ENCODE measurements around the gene IGSF21. TPM values are rescaled to one million over a fixed set of nuclear protein-coding genes. Genes with fewer than 3 reads are reported as not detected.

Gene IGSF21
- total and polyA plus RNA-seq, 4 donors: 0.95 to 10.1 (median 3.8) TPM

- ATAC-seq (ENCODE audit: low FRiP score) (no peak), DNase-seq (no peak)
- Histone ChIP-seq H3K9me3 (ENCODE audit: control insufficient read depth, low read length) (no peaks in the 10 kb centered on the region), H3K4me3 (ENCODE audit: low read length in 2 of 2) (no peak overlapping the region), H3K27ac (ENCODE audit: low read depth in 1 of 2, low read length in 2 of 2) (no peak overlapping the region), H3K36me3 (ENCODE audit: control insufficient read depth in 1 of 2, insufficient read depth in 2 of 2, low read length in 1 of 2) (no peaks in the 10 kb centered on the region), H3K4me1 (ENCODE audit: control insufficient read depth in 1 of 2, insufficient read depth in 2 of 2, low read length in 2 of 2) (no peaks in the 10 kb centered on the region), H3K27me3 (ENCODE audit: control insufficient read depth in 1 of 2, insufficient read depth in 2 of 2, low read length in 1 of 2) (no peaks in the 10 kb centered on the region)
- WGBS, 2 donors: 68 to 71% methylated on average over 13 of the region's 13 CpGs
- intact Hi-C loops (cut with DNase I): no loop called here
Observed at GRCh38 chr1:18307329-18307898, 199.8 kb downstream of the IGSF21 start.

- DNase-seq: no peak
- 44 to 50% methylated on average over 10 of the region's 10 CpGs for WGBS, 2 donors
- H3K27me3 ChIP-seq (ENCODE audit: control insufficient read depth in 1 of 2, insufficient read depth in 2 of 2, low read length in 1 of 2): no peaks in the 10 kb centered on the region
- H3K36me3 ChIP-seq (ENCODE audit: control insufficient read depth in 1 of 2, insufficient read depth in 2 of 2, low read length in 1 of 2): no peaks in the 10 kb centered on the region
- intact Hi-C loops (cut with DNase I): no loop called here
- no peak overlapping the region for H3K4me3 ChIP-seq (ENCODE audit: low read length in 2 of 2)
- no peaks in the 10 kb centered on the region for H3K9me3 ChIP-seq (ENCODE audit: control insufficient read depth, low read length)
- ATAC-seq (ENCODE audit: low FRiP score): no peak
- H3K4me1 ChIP-seq (ENCODE audit: control insufficient read depth in 1 of 2, insufficient read depth in 2 of 2, low read length in 2 of 2): no peaks in the 10 kb centered on the region
- H3K27ac ChIP-seq (ENCODE audit: low read depth in 1 of 2, low read length in 2 of 2): no peak overlapping the region
Observed at GRCh38 chr1:18309552-18310155, 202.1 kb downstream of the IGSF21 start.

- no peak for ATAC-seq (ENCODE audit: low FRiP score)
- peaks cover 0 to 2% of the 10 kb centered on the region in 2 donors for H3K27me3 ChIP-seq (ENCODE audit: control insufficient read depth in 1 of 2, insufficient read depth in 2 of 2, low read length in 1 of 2)
- no peaks in the 10 kb centered on the region for H3K36me3 ChIP-seq (ENCODE audit: control insufficient read depth in 1 of 2, insufficient read depth in 2 of 2, low read length in 1 of 2)
- intact Hi-C loops (cut with DNase I): no loop called here
- no peak for DNase-seq
- no peak overlapping the region for H3K27ac ChIP-seq (ENCODE audit: low read depth in 1 of 2, low read length in 2 of 2)
- no peaks in the 10 kb centered on the region for H3K4me1 ChIP-seq (ENCODE audit: control insufficient read depth in 1 of 2, insufficient read depth in 2 of 2, low read length in 2 of 2)
- H3K9me3 ChIP-seq (ENCODE audit: control insufficient read depth, low read length): no peaks in the 10 kb centered on the region
- no peak overlapping the region for H3K4me3 ChIP-seq (ENCODE audit: low read length in 2 of 2)
- 83 to 84% methylated on average over 10 of the region's 10 CpGs for WGBS, 2 donors
Observed at GRCh38 chr1:18312961-18313360, 205.4 kb downstream of the IGSF21 start.

- 85 to 87% methylated on average over 2 of the region's 2 CpGs for WGBS, 2 donors
- Histone ChIP-seq H3K27me3 (ENCODE audit: control insufficient read depth in 1 of 2, insufficient read depth in 2 of 2, low read length in 1 of 2) (peaks cover 0 to 2% of the 10 kb centered on the region in 2 donors), H3K36me3 (ENCODE audit: control insufficient read depth in 1 of 2, insufficient read depth in 2 of 2, low read length in 1 of 2) (no peaks in the 10 kb centered on the region), H3K4me3 (ENCODE audit: low read length in 2 of 2) (no peak overlapping the region), H3K9me3 (ENCODE audit: control insufficient read depth, low read length) (peaks cover 1% of the 10 kb centered on the region), H3K4me1 (ENCODE audit: control insufficient read depth in 1 of 2, insufficient read depth in 2 of 2, low read length in 2 of 2) (no peaks in the 10 kb centered on the region), H3K27ac (ENCODE audit: low read depth in 1 of 2, low read length in 2 of 2) (no peak overlapping the region)
- DNase-seq: no peak
- intact Hi-C loops (cut with DNase I): no loop called here
- no peak for ATAC-seq (ENCODE audit: low FRiP score)
Observed at GRCh38 chr1:18313523-18313922, 205.9 kb downstream of the IGSF21 start.

GRCh38 chr1:18314399-18314798 is 206.8 kb downstream of the IGSF21 start:
- H3K27ac ChIP-seq (ENCODE audit: low read depth in 1 of 2, low read length in 2 of 2): no peak overlapping the region
- 72 to 74% methylated on average over 9 of the region's 9 CpGs for WGBS, 2 donors
- intact Hi-C loops (cut with DNase I): no loop called here
- ATAC-seq (ENCODE audit: low FRiP score) (no peak), DNase-seq (no peak)
- no peaks in the 10 kb centered on the region for H3K4me1 ChIP-seq (ENCODE audit: control insufficient read depth in 1 of 2, insufficient read depth in 2 of 2, low read length in 2 of 2)
- no peaks in the 10 kb centered on the region for H3K36me3 ChIP-seq (ENCODE audit: control insufficient read depth in 1 of 2, insufficient read depth in 2 of 2, low read length in 1 of 2)
- no peak overlapping the region for H3K4me3 ChIP-seq (ENCODE audit: low read length in 2 of 2)
- peaks cover 3% of the 10 kb centered on the region for H3K9me3 ChIP-seq (ENCODE audit: control insufficient read depth, low read length)
- H3K27me3 ChIP-seq (ENCODE audit: control insufficient read depth in 1 of 2, insufficient read depth in 2 of 2, low read length in 1 of 2): peaks cover 0 to 2% of the 10 kb centered on the region in 2 donors

- Histone ChIP-seq H3K36me3 (ENCODE audit: control insufficient read depth in 1 of 2, insufficient read depth in 2 of 2, low read length in 1 of 2) (no peaks in the 10 kb centered on the region), H3K27me3 (ENCODE audit: control insufficient read depth in 1 of 2, insufficient read depth in 2 of 2, low read length in 1 of 2) (peaks cover 0 to 2% of the 10 kb centered on the region in 2 donors), H3K9me3 (ENCODE audit: control insufficient read depth, low read length) (peaks cover 3% of the 10 kb centered on the region), H3K4me1 (ENCODE audit: control insufficient read depth in 1 of 2, insufficient read depth in 2 of 2, low read length in 2 of 2) (no peaks in the 10 kb centered on the region), H3K4me3 (ENCODE audit: low read length in 2 of 2) (no peak overlapping the region), H3K27ac (ENCODE audit: low read depth in 1 of 2, low read length in 2 of 2) (no peak overlapping the region)
- intact Hi-C loops (cut with DNase I): no loop called here
- WGBS, 2 donors: 82 to 96% methylated on average over 1 of the region's 1 CpG
- DNase-seq (no peak), ATAC-seq (ENCODE audit: low FRiP score) (no peak)
Observed at GRCh38 chr1:18315449-18315848, 207.9 kb downstream of the IGSF21 start.

- Histone ChIP-seq H3K27me3 (ENCODE audit: control insufficient read depth in 1 of 2, insufficient read depth in 2 of 2, low read length in 1 of 2) (peaks cover 0 to 2% of the 10 kb centered on the region in 2 donors), H3K4me1 (ENCODE audit: control insufficient read depth in 1 of 2, insufficient read depth in 2 of 2, low read length in 2 of 2) (no peaks in the 10 kb centered on the region), H3K9me3 (ENCODE audit: control insufficient read depth, low read length) (peaks cover 3% of the 10 kb centered on the region), H3K4me3 (ENCODE audit: low read length in 2 of 2) (no peak overlapping the region), H3K27ac (ENCODE audit: low read depth in 1 of 2, low read length in 2 of 2) (no peak overlapping the region), H3K36me3 (ENCODE audit: control insufficient read depth in 1 of 2, insufficient read depth in 2 of 2, low read length in 1 of 2) (no peaks in the 10 kb centered on the region)
- no peak for DNase-seq
- ATAC-seq (ENCODE audit: low FRiP score): no peak
- 58 to 60% methylated on average over 3 of the region's 3 CpGs for WGBS, 2 donors
- intact Hi-C loops (cut with DNase I): no loop called here
Observed at GRCh38 chr1:18316764-18317163, 209.2 kb downstream of the IGSF21 start.

GRCh38 chr1:18319099-18319498 is 211.5 kb downstream of the IGSF21 start:
- intact Hi-C loops (cut with DNase I): no loop called here
- ATAC-seq (ENCODE audit: low FRiP score): no peak
- peaks cover 3% of the 10 kb centered on the region for H3K9me3 ChIP-seq (ENCODE audit: control insufficient read depth, low read length)

GRCh38 chr1:18320051-18320450 is 212.5 kb downstream of the IGSF21 start:
- DNase-seq (no peak), ATAC-seq (ENCODE audit: low FRiP score) (no peak)
- Histone ChIP-seq H3K27me3 (ENCODE audit: control insufficient read depth in 1 of 2, insufficient read depth in 2 of 2, low read length in 1 of 2) (peaks cover 0 to 2% of the 10 kb centered on the region in 2 donors), H3K27ac (ENCODE audit: low read depth in 1 of 2, low read length in 2 of 2) (no peak overlapping the region), H3K9me3 (ENCODE audit: control insufficient read depth, low read length) (peaks cover 3% of the 10 kb centered on the region), H3K4me1 (ENCODE audit: control insufficient read depth in 1 of 2, insufficient read depth in 2 of 2, low read length in 2 of 2) (no peaks in the 10 kb centered on the region), H3K4me3 (ENCODE audit: low read length in 2 of 2) (no peak overlapping the region), H3K36me3 (ENCODE audit: control insufficient read depth in 1 of 2, insufficient read depth in 2 of 2, low read length in 1 of 2) (no peaks in the 10 kb centered on the region)
- WGBS, 2 donors: 36 to 38% methylated on average over 7 of the region's 7 CpGs
- intact Hi-C loops (cut with DNase I): no loop called here

More at GRCh38 chr1:18319099-18319498, 211.5 kb downstream of the IGSF21 start:
- Histone ChIP-seq H3K27me3 (ENCODE audit: control insufficient read depth in 1 of 2, insufficient read depth in 2 of 2, low read length in 1 of 2) (peaks cover 0 to 2% of the 10 kb centered on the region in 2 donors), H3K36me3 (ENCODE audit: control insufficient read depth in 1 of 2, insufficient read depth in 2 of 2, low read length in 1 of 2) (no peaks in the 10 kb centered on the region), H3K27ac (ENCODE audit: low read depth in 1 of 2, low read length in 2 of 2) (no peak overlapping the region), H3K4me1 (ENCODE audit: control insufficient read depth in 1 of 2, insufficient read depth in 2 of 2, low read length in 2 of 2) (no peaks in the 10 kb centered on the region), H3K4me3 (ENCODE audit: low read length in 2 of 2) (no peak overlapping the region)
- no peak for DNase-seq

All from aorta (tissue), 5 donors.